GM12878 (cell line): ENCODE measurements around the gene NUFIP1. TPM values are rescaled to one million over a fixed set of nuclear protein-coding genes. Genes with fewer than 3 reads are reported as not detected.

ENCODE experiments used
- ATAC-seq: fragments of 200-7000 bp; cut with Tn5 transposase; 3 replicates; pipeline ENCODE4 v1.9.1; 2020; ENCODE audit warnings: mild to moderate bottlenecking, moderate library complexity
- BruUV-seq: library from RNA; stranded (reverse); fragments of 400-500 nt; replicated peaks from 2 replicates; lab custom pipeline; 2021; lab: Mats Ljungman, UMichigan
- CTCF ChIA-PET: fragments of 300-600 bp; sonication (Branson Sonifier 250); formaldehyde crosslinking; extraction: SDS; loops from one replicate; lab custom pipeline; 2021; ENCODE audit warnings: inconsistent platforms; lab: Yijun Ruan, JAX
- POLR2A ChIA-PET: fragments of 350-600 bp; formaldehyde crosslinking; extraction: SDS; loops from one replicate; lab custom pipeline; 2021; ENCODE audit warnings: inconsistent platforms; lab: Charles Lee
- RAD21 ChIA-PET: fragments of 300-600 bp; sonication (Branson Sonifier 250); formaldehyde crosslinking; loops from one replicate; lab custom pipeline; 2023; ENCODE audit warnings: antibody characterized with exemption; ENCODE audit not compliant: unreplicated experiment; lab: Charles Lee
- SMC1A ChIA-PET: fragments of 300-600 bp; sonication (Branson Sonifier 250); formaldehyde crosslinking; loops from one replicate; lab custom pipeline; 2023; ENCODE audit not compliant: unreplicated experiment, uncharacterized antibody; lab: Charles Lee
- DNase-seq: peaks from one replicate; pipeline ENCODE4 v3.0.0-alpha.2; 2011; ENCODE audit warnings: low read depth, low spot score
- FAIRE-seq: peaks from 3 replicates; lab custom pipeline; 2011; peaks lifted over from hg19 to GRCh38; lab: Jason Lieb, UNC
- H2AFZ ChIP-seq: 2 replicates; pipeline ENCODE4 v1.6.0; 2011; ENCODE audit warnings: low read depth, low read length, control low read depth; ENCODE audit not compliant: control insufficient read depth
- H3K27ac ChIP-seq: 2 replicates; pipeline ENCODE4 v1.5.1; 2011; ENCODE audit warnings: control low read depth; ENCODE audit not compliant: control insufficient read depth, insufficient read depth
- H3K27me3 ChIP-seq, 2 experiments: replicated peaks in 1 of 2; 2 replicates each; pipeline versions ENCODE4 v1.6.0 to v1.6.1; 2011; ENCODE audit warnings: low read length in 1 of 2; ENCODE audit not compliant: control insufficient read depth in 2 of 2, insufficient read depth in 2 of 2
- H3K36me3 ChIP-seq, 2 experiments: 2 replicates each; pipeline ENCODE4 v1.5.1; 2011; ENCODE audit warnings: low read length in 1 of 2; ENCODE audit not compliant: control insufficient read depth in 2 of 2, insufficient read depth in 2 of 2
- H3K4me1 ChIP-seq: 2 replicates; pipeline ENCODE4 v1.6.1; 2011; ENCODE audit warnings: mild to moderate bottlenecking, low read length, moderate library complexity, mixed read lengths; ENCODE audit not compliant: control insufficient read depth, insufficient read depth
- H3K4me2 ChIP-seq: 2 replicates; pipeline ENCODE4 v1.6.0; 2011; ENCODE audit warnings: control low read depth; ENCODE audit not compliant: control insufficient read depth, insufficient read depth
- H3K4me3 ChIP-seq: fragments of 200-600 bp; sonication (generic); 2 replicates; pipeline ENCODE4 v1.5.1; 2016
- H3K79me2 ChIP-seq: 2 replicates; pipeline ENCODE4 v1.6.0; 2011; ENCODE audit warnings: low read length; ENCODE audit not compliant: control insufficient read depth, insufficient read depth
- H3K9ac ChIP-seq: 2 replicates; pipeline ENCODE4 v1.8.0; 2011; ENCODE audit warnings: low read length, control low read depth, mixed read lengths; ENCODE audit not compliant: control insufficient read depth, insufficient read depth
- H3K9me3 ChIP-seq: replicated peaks from 3 replicates; pipeline ENCODE4 v1.5.1; 2011; ENCODE audit warnings: mild to moderate bottlenecking, low read length; ENCODE audit not compliant: control insufficient read depth, insufficient read depth
- H4K20me1 ChIP-seq: 2 replicates; pipeline ENCODE4 v1.6.0; 2011; ENCODE audit not compliant: control insufficient read depth, insufficient read depth
- CREB1 ChIP-seq: IDR thresholded peaks from 2 replicates; pipeline ENCODE4 v1.6.1; 2012; ENCODE audit warnings: low read depth, mild to moderate bottlenecking, inconsistent platforms
- CTCF ChIP-seq, 3 experiments: IDR thresholded peaks in 2 of 3; conservative IDR thresholded peaks in 1 of 3; 2 replicates each; pipeline ENCODE4 v1.5.1; 2011; ENCODE audit warnings: low read depth in 3 of 3, low read length in 3 of 3, mild to moderate bottlenecking in 3 of 3, control low read depth in 2 of 3, moderate library complexity in 2 of 3, inconsistent platforms in 1 of 3, mixed read lengths in 1 of 3; ENCODE audit not compliant: control insufficient read depth in 2 of 3, insufficient read depth in 1 of 3; ENCODE audit errors: extremely low read depth in 1 of 3
- EGR1 ChIP-seq, 2 experiments: IDR thresholded peaks; 1 replicate in 1 of 2; 2 replicates in 1 of 2; pipeline ENCODE4 v1.6.1; 2011 to 2012; ENCODE audit warnings: low read depth in 2 of 2, low read length in 2 of 2, borderline replicate concordance in 1 of 2, mild to moderate bottlenecking in 1 of 2, moderate library complexity in 1 of 2
- FOS ChIP-seq: IDR thresholded peaks from 3 replicates; pipeline ENCODE4 v1.6.1; 2011; ENCODE audit warnings: borderline replicate concordance; ENCODE audit not compliant: insufficient read length; ENCODE audit errors: extremely low read depth
- IKZF1 ChIP-seq: fragments of 450-650 bp; conservative IDR thresholded peaks from 2 replicates; pipeline ENCODE4 v1.6.1; 2017; ENCODE audit warnings: antibody characterized with exemption, mild to moderate bottlenecking
- IKZF2 ChIP-seq, 2 experiments: fragments of 450-650 bp; IDR thresholded peaks; 2 replicates each; pipeline ENCODE4 v1.6.1; 2017; ENCODE audit warnings: mild to moderate bottlenecking in 2 of 2, moderate library complexity in 2 of 2
- KAT2A ChIP-seq: conservative IDR thresholded peaks from 2 replicates; pipeline ENCODE4 v1.6.1; 2011; ENCODE audit warnings: low read depth, low read length; ENCODE audit not compliant: control insufficient read depth
- NFIC ChIP-seq: IDR thresholded peaks from 2 replicates; pipeline ENCODE4 v1.6.1; 2012; ENCODE audit warnings: low read depth, mild to moderate bottlenecking, inconsistent platforms, low read length, moderate library complexity
- RAD21 ChIP-seq: IDR thresholded peaks from 2 replicates; pipeline ENCODE4 v1.6.1; 2011; ENCODE audit warnings: mild to moderate bottlenecking, low read depth, low read length, moderate library complexity; ENCODE audit not compliant: insufficient read depth
- RUNX3 ChIP-seq: IDR thresholded peaks from 2 replicates; pipeline ENCODE4 v1.6.1; 2012; ENCODE audit warnings: low read length, inconsistent platforms
- TARDBP ChIP-seq: IDR thresholded peaks from 2 replicates; pipeline ENCODE4 v1.6.1; 2016; ENCODE audit warnings: borderline replicate concordance
- ZBED1 ChIP-seq: IDR thresholded peaks from 2 replicates; pipeline ENCODE4 v1.6.1; 2016; ENCODE audit warnings: borderline replicate concordance
- WGBS: methylation state at CpG from one replicate; pipeline ENCODE4 v1.1.6; 2016; ENCODE audit warnings: low lambda C conversion rate; ENCODE audit not compliant: insufficient replicate concordance, insufficient coverage; ENCODE audit errors: missing lambda C conversion rate; 5-methylcytosine and 5-hydroxymethylcytosine counted together
- in situ Hi-C: fragments of 300-500 bp; cut with MboI; formaldehyde crosslinking; loops from 9 replicates; pipeline ENCODE4 v1.14.3; 2018; ENCODE audit warnings: mixed read lengths
- intact Hi-C: fragments of 100-400 bp; cut with micrococcal nuclease; formaldehyde crosslinking; loops from one replicate; pipeline ENCODE4 v1.14.2; 2022; ENCODE audit not compliant: unreplicated experiment
- polyA plus RNA-seq, 11 experiments: library from polyadenylated mRNA; depleted of rRNA in 4 of 11; unstranded in 6 of 11; stranded (reverse) in 5 of 11; fragments of >200 nt; fragmentation: Nextera tagmentation in 4 of 11; fragmentation: Illumina TruSeq in 1 of 11; extraction: Ambion mirVana in 4 of 11; extraction: Trizol in 1 of 11; gene quantifications; 1 replicate in 1 of 11; 2 replicates in 10 of 11; pipeline versions ENCODE4 v1.2.1 to v1.2.3, GENCODE V29; 2011 to 2016; ENCODE audit warnings: inconsistent platforms in 2 of 11, missing spikeins in 2 of 11, low read depth in 1 of 11
- total RNA-seq, 4 experiments: library from RNA; depleted of rRNA in 3 of 4; stranded (reverse); fragments of >200 nt in 3 of 4; fragmentation: Illumina TruSeq in 1 of 4; extraction: Trizol in 1 of 4; gene quantifications; 2 replicates each; pipeline versions ENCODE4 v1.2.1 to v1.2.3, GENCODE V29; 2013 to 2021

The NUFIP1 gene
- total and polyA plus RNA-seq, 10 of the 15 experiments (the other 5 are each of a cell fraction or from before 2014, with no cell fraction given) = 2.5 to 11.2 (median 7.0) TPM

GRCh38 chr13:44974056-44974793 lies 15.0 kb downstream of the NUFIP1 start (continued):
- TF ChIP-seq TARDBP (no peak), EGR1 (IDR thresholded peaks at IDR 0.05; ENCODE audit: borderline replicate concordance in 1 of 2, low read depth in 2 of 2, low read length in 2 of 2) (no peak), FOS (no peak), IKZF2 (IDR thresholded peaks at IDR 0.05) (peak; percentile 76 to 77), IKZF1 (peak; percentile 66), NFIC (peak; percentile 23; the same call in 1 of the 2 replicates), CREB1 (0 out of 2 replicates have a peak, but pooled peaks have one; percentile 23), ZBED1 (0 out of 2 replicates have a peak, but pooled peaks have one; percentile 25)

- Histone ChIP-seq H3K27ac (no peak overlapping the region), H3K4me3 (no peak overlapping the region), H3K36me3 (peaks cover 0 to 9% of the 10 kb centered on the region in 2 experiments; a peak in 3 of 4 replicates), H3K9ac (no peak overlapping the region), H3K79me2 (no peaks in the 10 kb centered on the region; the same call in none of the 2 replicates), H3K4me1 (peaks cover 10% of the 10 kb centered on the region), H3K9me3 (no peaks in the 10 kb centered on the region), H4K20me1 (no peaks in the 10 kb centered on the region), H2AFZ (no peak overlapping the region), H3K27me3 (no peaks in the 10 kb centered on the region), H3K4me2 (no peak overlapping the region)
- ATAC-seq = no peak
- ChIA-PET RAD21 (interaction anchor here (1.0 to 1.3 kb wide), 2 partner anchors 75 to 308 kb away, joined by 3 read pairs; no protein-coding TSS in a partner anchor), CTCF (interaction anchor here (0.6 to 7.5 kb wide), 13 partner anchors 10 to 490 kb away, joined by 3 to 81 read pairs (median 5); no protein-coding TSS in a partner anchor), SMC1A (interaction anchor here (0.7 to 3.5 kb wide), 10 partner anchors 12 to 489 kb away, joined by 3 to 11 read pairs (median 4); no protein-coding TSS in a partner anchor), POLR2A (no interaction called here)
- DNase-seq = no peak
- peak; percentile 16; the same call in 1 of the 2 replicates for TF ChIP-seq RUNX3
- TF ChIP-seq KAT2A = no peak
- peak; percentile 39; the same call in 1 of the 2 replicates for TF ChIP-seq RAD21
- TF ChIP-seq CTCF (IDR thresholded peaks at IDR 0.05 in 2 of 3, conservative IDR thresholded peaks at IDR 0.05 in 1 of 3; ENCODE audit: control insufficient read depth in 2 of 3, extremely low read depth in 1 of 3, insufficient read depth in 1 of 3, low read depth in 3 of 3, low read length in 3 of 3) = peak; percentile 16 to 25 (median 20); a peak in 2 of 6 replicates
- in situ Hi-C loops (loop anchor here (10.0 kb wide), 1 partner anchor 488 kb away; no protein-coding TSS in a partner anchor), intact Hi-C loops (no loop called here)
- BruUV-seq = no TSS peak
- no peak for FAIRE-seq
- WGBS = 45% methylated on average over 3 of the region's 3 CpGs
Observed at GRCh38 chr13:44972956-44973581, 16.2 kb downstream of the NUFIP1 start.
